ENCODE results near the gene DUSP8. TPM values are rescaled to one million over a fixed set of nuclear protein-coding genes. Genes with fewer than 3 reads are reported as not detected.

DUSP8 gene
- total RNA-seq, 1 experiment from 2014 or later, result 4.4 TPM

- Histone ChIP-seq H2AK5ac (ENCODE audit: insufficient read length, low read length) (no peak overlapping the region), H3K56ac (ENCODE audit: insufficient read length, low read depth, low read length) (no peak overlapping the region), H2BK15ac (ENCODE audit: low read depth, low read length) (no peak overlapping the region), H3K79me1 (ENCODE audit: insufficient read depth, low read depth, low read length, poor library complexity, severe bottlenecking) (no peaks in the 10 kb centered on the region), H3K14ac (ENCODE audit: insufficient read depth, low read length) (0 out of 2 replicates have a peak overlapping the region, but pooled peaks have one; percentile 67), H4K20me1 (ENCODE audit: control insufficient read depth, insufficient read depth, insufficient read length) (no peaks in the 10 kb centered on the region), H3T11ph (ENCODE audit: low read length) (no peak overlapping the region), H3K4ac (ENCODE audit: low read depth, low read length) (no peak overlapping the region), H2BK5ac (ENCODE audit: insufficient read length, low read length) (no peak overlapping the region), H3K27ac (ENCODE audit: insufficient read length, low read depth, low read length) (no peak overlapping the region), H4K91ac (ENCODE audit: insufficient read length, low read depth, low read length) (no peak overlapping the region), H3K23ac (ENCODE audit: insufficient read length, low read depth, low read length) (no peak overlapping the region), H3K9me3 (ENCODE audit: control insufficient read depth, low read depth, low read length) (no peaks in the 10 kb centered on the region), H2BK120ac (ENCODE audit: low read depth, low read length, poor library complexity, severe bottlenecking) (no peak overlapping the region), H3K27me3 (ENCODE audit: insufficient read depth, low read length) (peaks cover 8% of the 10 kb centered on the region; the same call in 1 of the 2 replicates), H2BK20ac (ENCODE audit: low read depth, low read length, poor library complexity, severe bottlenecking) (no peak overlapping the region), H3K4me2 (ENCODE audit: insufficient read depth, insufficient read length, low read length) (peak overlapping the region; percentile 42), H3K79me2 (ENCODE audit: insufficient read depth, low read length) (no peaks in the 10 kb centered on the region), H4K8ac (replicated peaks; ENCODE audit: insufficient read length, low read depth, low read length) (no peak overlapping the region), H3K4me1 (ENCODE audit: insufficient read depth, low read length) (no peaks in the 10 kb centered on the region), H3K18ac (ENCODE audit: insufficient read length, low read depth, low read length) (no peak overlapping the region), H2BK12ac (ENCODE audit: insufficient read length, low read depth, low read length) (no peak overlapping the region), H2AFZ (ENCODE audit: low read length) (no peak overlapping the region), H4K5ac (ENCODE audit: insufficient read length, low read depth, low read length) (no peak overlapping the region), H3K9ac (ENCODE audit: extremely low read depth, insufficient read length, low read length) (no peak overlapping the region), H3K23me2 (ENCODE audit: insufficient read length, low read depth, low read length, poor library complexity, severe bottlenecking) (peaks cover 17% of the 10 kb centered on the region)
- Mint-ChIP-seq H3K4me3 (peak overlapping the region; percentile 50 to 68), H3K4me1 (peaks cover 6 to 28% of the 10 kb centered on the region in 2 experiments; a peak in 3 of 4 replicates), H3K27ac (no peak overlapping the region), H3K36me3 (ENCODE audit: insufficient read depth in 1 of 3, low read depth in 3 of 3) (no peaks in the 10 kb centered on the region), H3K9me3 (no peaks in the 10 kb centered on the region), H3K27me3 (ENCODE audit: low read depth) (peaks cover 70% of the 10 kb centered on the region)
- WGBS (ENCODE audit: extremely low coverage, insufficient read length, low lambda C conversion rate), result no CpG with 5 or more reads among the region's 106 CpGs
- peak; percentile 81 for DNase-seq
- TF ChIP-seq CTCF (conservative IDR thresholded peaks at IDR 0.05), result peak; percentile 90
Measured at GRCh38 chr11:1546536-1547466, 25.3 kb downstream of the DUSP8 start.
